Trophoblast cell (in vitro differentiated cells and primary cell): ENCODE data around the gene FAM184A.

ENCODE experiments used
- DNase-seq, 2 donors: peaks; one replicate each; pipeline ENCODE4 v3.0.0-alpha.2; 2016
- H2AFZ ChIP-seq: 2 replicates; pipeline ENCODE4 v1.6.1; 2013; ENCODE audit warnings: low read length, moderate library complexity, mild to moderate bottlenecking; ENCODE audit not compliant: insufficient read depth, poor library complexity
- H2AK5ac ChIP-seq: 2 replicates; pipeline ENCODE4 v1.6.1; 2013; ENCODE audit warnings: mild to moderate bottlenecking, low read length
- H2BK120ac ChIP-seq: 2 replicates; pipeline ENCODE4 v1.6.1; 2013; ENCODE audit warnings: low read length, mild to moderate bottlenecking, moderate library complexity; ENCODE audit not compliant: insufficient read depth, poor library complexity
- H2BK12ac ChIP-seq: 2 replicates; pipeline ENCODE4 v1.6.1; 2013; ENCODE audit warnings: mild to moderate bottlenecking, low read length, moderate library complexity
- H2BK5ac ChIP-seq: 2 replicates; pipeline ENCODE4 v1.6.1; 2013; ENCODE audit warnings: low read length, low read depth, moderate library complexity, mild to moderate bottlenecking; ENCODE audit not compliant: poor library complexity
- H3K14ac ChIP-seq: 2 replicates; pipeline ENCODE4 v1.6.1; 2013; ENCODE audit warnings: mild to moderate bottlenecking, low read length
- H3K18ac ChIP-seq: 2 replicates; pipeline ENCODE4 v1.6.1; 2013; ENCODE audit warnings: mild to moderate bottlenecking, low read length
- H3K23ac ChIP-seq: 2 replicates; pipeline ENCODE4 v1.6.1; 2013; ENCODE audit warnings: low read length
- H3K27ac ChIP-seq: 2 replicates; pipeline ENCODE4 v1.5.1; 2013; ENCODE audit warnings: low read depth, mild to moderate bottlenecking, inconsistent platforms, low read length, moderate library complexity
- H3K27me3 ChIP-seq: 2 replicates; pipeline ENCODE4 v1.6.1; 2013; ENCODE audit warnings: inconsistent platforms, mild to moderate bottlenecking, low read length, moderate library complexity; ENCODE audit not compliant: insufficient read depth
- H3K36me3 ChIP-seq, 2 experiments: 1 replicate in 1 of 2; 2 replicates in 1 of 2; pipeline ENCODE4 v1.6.1; 2013; ENCODE audit warnings: low read length in 2 of 2, mild to moderate bottlenecking in 2 of 2, moderate library complexity in 1 of 2; ENCODE audit not compliant: insufficient read depth in 2 of 2, control insufficient read depth in 1 of 2
- H3K4ac ChIP-seq: 2 replicates; pipeline ENCODE4 v1.6.1; 2013; ENCODE audit warnings: low read depth, mild to moderate bottlenecking, low read length, moderate library complexity
- H3K4me1 ChIP-seq, 2 experiments: 1 replicate in 1 of 2; 2 replicates in 1 of 2; pipeline ENCODE4 v1.6.1; 2013; ENCODE audit warnings: low read length in 2 of 2, mild to moderate bottlenecking in 2 of 2, moderate library complexity in 1 of 2; ENCODE audit not compliant: insufficient read depth in 2 of 2, control insufficient read depth in 1 of 2
- H3K4me2 ChIP-seq: 2 replicates; pipeline ENCODE4 v1.6.1; 2013; ENCODE audit warnings: inconsistent platforms, mild to moderate bottlenecking, low read length, moderate library complexity
- H3K4me3 ChIP-seq: 2 replicates; pipeline ENCODE4 v1.5.1; 2013; ENCODE audit warnings: mild to moderate bottlenecking, low read depth, low read length, inconsistent platforms
- H3K79me1 ChIP-seq: one replicate; pipeline ENCODE4 v1.6.1; 2013; ENCODE audit warnings: low read length
- H3K79me2 ChIP-seq: 2 replicates; pipeline ENCODE4 v1.6.1; 2013; ENCODE audit warnings: low read length, mild to moderate bottlenecking; ENCODE audit not compliant: control insufficient read depth, insufficient read depth, poor library complexity
- H3K9ac ChIP-seq: 2 replicates; pipeline ENCODE4 v1.6.1; 2013; ENCODE audit warnings: mild to moderate bottlenecking, low read length
- H3K9me3 ChIP-seq: 2 replicates; pipeline ENCODE4 v1.6.1; 2013; ENCODE audit warnings: low read depth, mild to moderate bottlenecking, control low read depth, inconsistent platforms, low read length; ENCODE audit not compliant: insufficient read depth
- H4K12ac ChIP-seq: 2 replicates; pipeline ENCODE4 v1.6.1; 2013; ENCODE audit warnings: low read depth, mild to moderate bottlenecking, low read length, moderate library complexity
- H4K8ac ChIP-seq: 2 replicates; pipeline ENCODE4 v1.6.1; 2013; ENCODE audit warnings: low read depth, mild to moderate bottlenecking, low read length, moderate library complexity
- H4K91ac ChIP-seq: one replicate; pipeline ENCODE4 v1.6.1; 2013; ENCODE audit warnings: low read depth, mild to moderate bottlenecking, low read length, moderate library complexity
- WGBS: extraction: QIAGEN DNeasy Blood & Tissue Kit; methylation state at CpG from one replicate; pipeline ENCODE4 v1.1.7; 2013; ENCODE audit warnings: missing lambda C conversion rate; ENCODE audit not compliant: insufficient read length, insufficient coverage; ENCODE audit errors: extremely low coverage; 5-methylcytosine and 5-hydroxymethylcytosine counted together

Gene FAM184A

GRCh38 chr6:119071576-119071975 is 6.9 kb downstream of the FAM184A start:
- Histone ChIP-seq H2BK5ac (no peak overlapping the region), H3K27me3 (no peaks in the 10 kb centered on the region), H3K4me3 (no peak overlapping the region), H3K14ac (no peak overlapping the region), H3K4me2 (no peak overlapping the region), H4K8ac (no peak overlapping the region), H3K27ac (no peak overlapping the region), H3K9me3 (no peaks in the 10 kb centered on the region), H3K79me2 (no peaks in the 10 kb centered on the region), H2AFZ (no peak overlapping the region), H3K79me1 (no peaks in the 10 kb centered on the region), H2BK120ac (no peak overlapping the region), H3K4me1 (no peaks in the 10 kb centered on the region), H2BK12ac (no peak overlapping the region), H3K9ac (no peak overlapping the region), H4K91ac (no peak overlapping the region), H3K36me3 (no peaks in the 10 kb centered on the region), H3K23ac (no peak overlapping the region), H3K18ac (no peak overlapping the region), H2AK5ac (no peak overlapping the region), H3K4ac (no peak overlapping the region), H4K12ac (no peak overlapping the region)
- no peak for DNase-seq
- no CpG with 5 or more reads among the region's 2 CpGs for WGBS

DNA sequence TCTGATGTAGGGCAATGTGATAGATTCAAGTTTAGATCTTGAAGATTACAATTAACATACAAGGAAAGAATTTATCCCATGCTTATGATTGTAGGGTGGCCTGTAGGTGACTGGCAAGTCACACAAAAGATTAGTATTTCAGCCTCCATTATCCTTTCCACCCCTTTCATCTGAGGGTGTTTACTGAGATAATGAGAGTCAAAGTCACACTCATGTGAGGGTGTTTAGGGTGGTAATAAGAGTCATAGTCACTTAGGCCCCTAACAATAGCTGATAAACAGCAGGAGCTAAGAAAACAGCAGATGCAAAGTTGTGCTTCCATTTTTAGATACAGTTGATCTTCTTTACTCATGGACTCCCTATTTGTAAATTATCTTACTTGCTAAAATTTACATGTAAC is 11.4 kb downstream of the FAM184A start:
- Histone ChIP-seq H3K4me2 (no peak overlapping the region), H3K36me3 (no peaks in the 10 kb centered on the region), H3K18ac (no peak overlapping the region), H2BK12ac (no peak overlapping the region), H3K27me3 (no peaks in the 10 kb centered on the region), H3K4me3 (no peak overlapping the region), H3K9me3 (no peaks in the 10 kb centered on the region), H3K4ac (no peak overlapping the region), H3K4me1 (no peaks in the 10 kb centered on the region), H4K8ac (no peak overlapping the region), H3K9ac (no peak overlapping the region), H3K79me1 (no peaks in the 10 kb centered on the region), H2BK120ac (no peak overlapping the region), H4K12ac (no peak overlapping the region), H3K23ac (no peak overlapping the region), H3K79me2 (no peaks in the 10 kb centered on the region), H3K14ac (no peak overlapping the region), H4K91ac (no peak overlapping the region), H3K27ac (no peak overlapping the region), H2AK5ac (no peak overlapping the region), H2BK5ac (no peak overlapping the region), H2AFZ (no peak overlapping the region)
- DNase-seq: no peak

GRCh38 chr6:119066517-119066916 is 11.9 kb downstream of the FAM184A start:
- Histone ChIP-seq H3K18ac (no peak overlapping the region), H4K8ac (no peak overlapping the region), H3K4ac (no peak overlapping the region), H3K27me3 (no peaks in the 10 kb centered on the region), H3K36me3 (no peaks in the 10 kb centered on the region), H3K4me3 (no peak overlapping the region), H3K79me2 (no peaks in the 10 kb centered on the region), H3K9ac (no peak overlapping the region), H3K4me1 (no peaks in the 10 kb centered on the region), H2BK5ac (no peak overlapping the region), H2BK12ac (no peak overlapping the region), H4K91ac (no peak overlapping the region), H3K27ac (no peak overlapping the region), H3K23ac (no peak overlapping the region), H2AK5ac (no peak overlapping the region), H2AFZ (no peak overlapping the region), H3K4me2 (no peak overlapping the region), H4K12ac (no peak overlapping the region), H3K14ac (no peak overlapping the region), H2BK120ac (no peak overlapping the region), H3K9me3 (no peaks in the 10 kb centered on the region), H3K79me1 (no peaks in the 10 kb centered on the region)
- no peak for DNase-seq
- WGBS: no CpG with 5 or more reads among the region's 1 CpG

- Histone ChIP-seq H4K12ac (no peak overlapping the region), H3K79me1 (no peaks in the 10 kb centered on the region), H3K18ac (no peak overlapping the region), H4K8ac (no peak overlapping the region), H3K4ac (no peak overlapping the region), H2AFZ (no peak overlapping the region), H2BK5ac (no peak overlapping the region), H3K27me3 (no peaks in the 10 kb centered on the region), H3K4me1 (no peaks in the 10 kb centered on the region), H3K4me3 (no peak overlapping the region), H2AK5ac (no peak overlapping the region), H3K14ac (no peak overlapping the region), H3K27ac (no peak overlapping the region), H3K4me2 (no peak overlapping the region), H4K91ac (no peak overlapping the region), H3K79me2 (no peaks in the 10 kb centered on the region), H2BK12ac (no peak overlapping the region), H3K36me3 (no peaks in the 10 kb centered on the region), H3K9me3 (no peaks in the 10 kb centered on the region), H3K9ac (no peak overlapping the region), H3K23ac (no peak overlapping the region), H2BK120ac (no peak overlapping the region)
- no CpG with 5 or more reads among the region's 2 CpGs for WGBS
- DNase-seq: no peak
These were observed 12.5 kb downstream of the FAM184A start for GRCh38 chr6:119065955-119066354.

DNA sequence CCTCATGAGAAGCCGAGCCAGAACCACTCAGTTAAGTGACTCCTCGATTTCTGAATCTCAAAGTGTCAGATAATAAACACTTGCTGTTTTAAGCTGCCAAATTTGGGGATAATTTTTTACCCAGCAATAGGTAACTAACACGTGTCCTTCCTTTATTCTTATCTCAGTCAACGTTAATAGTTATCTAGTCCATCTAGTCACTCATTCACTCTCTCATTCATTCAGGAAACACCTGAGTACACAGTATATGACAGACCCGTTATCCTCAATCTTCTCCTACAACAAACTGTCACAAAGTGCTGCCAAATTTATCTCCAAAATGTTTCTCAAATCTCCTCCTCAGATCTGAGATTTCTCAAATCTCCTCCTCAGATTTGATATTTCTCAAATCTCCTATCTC is 13.1 kb downstream of the FAM184A start:
- no peak overlapping the region for H4K12ac ChIP-seq
- H3K4me3 ChIP-seq: no peak overlapping the region
- no peak overlapping the region for H3K14ac ChIP-seq
- no peaks in the 10 kb centered on the region for H3K4me1 ChIP-seq
- no peaks in the 10 kb centered on the region for H3K27me3 ChIP-seq
- H2BK5ac ChIP-seq: no peak overlapping the region
- no peaks in the 10 kb centered on the region for H3K36me3 ChIP-seq
- H3K9me3 ChIP-seq: no peaks in the 10 kb centered on the region
- H4K91ac ChIP-seq: no peak overlapping the region
- H3K4ac ChIP-seq: no peak overlapping the region
- H3K4me2 ChIP-seq: no peak overlapping the region
- no peak overlapping the region for H3K9ac ChIP-seq
- H2BK120ac ChIP-seq: no peak overlapping the region
- H2AFZ ChIP-seq: no peak overlapping the region
- no peaks in the 10 kb centered on the region for H3K79me2 ChIP-seq
- no peak overlapping the region for H3K27ac ChIP-seq
- no peak overlapping the region for H3K23ac ChIP-seq
- no peak overlapping the region for H2BK12ac ChIP-seq
- H4K8ac ChIP-seq: no peak overlapping the region
- H3K79me1 ChIP-seq: no peaks in the 10 kb centered on the region
- WGBS: no CpG with 5 or more reads among the region's 5 CpGs
- H3K18ac ChIP-seq: no peak overlapping the region
- H2AK5ac ChIP-seq: no peak overlapping the region
- no peak for DNase-seq
